Measurements from ENCODE around the gene GBA3. TPM values are rescaled to one million over a fixed set of nuclear protein-coding genes. Genes with fewer than 3 reads are reported as not detected.

GBA3 gene
- total and polyA plus RNA-seq, 2 experiments from 2014 or later = not detected

DNA sequence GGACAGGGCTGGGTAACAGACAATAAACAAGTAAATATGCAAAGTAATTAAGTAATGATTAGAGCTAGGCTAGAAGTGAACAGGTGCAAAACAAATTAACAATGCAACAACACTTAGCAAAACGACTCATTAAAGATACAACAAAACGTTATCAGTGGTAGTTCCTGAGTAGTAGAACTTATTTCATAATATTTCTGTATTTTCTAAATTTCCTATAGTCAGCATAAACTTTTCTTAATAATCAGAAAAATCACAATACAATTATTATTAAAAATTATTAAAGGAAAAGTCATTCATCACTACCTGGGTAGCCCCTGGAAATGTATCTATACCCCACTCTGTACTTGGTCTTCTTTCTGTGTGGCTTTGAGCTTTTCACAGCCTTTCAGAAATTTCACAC is 166.6 kb downstream of the GBA3 start:
- Histone ChIP-seq H3F3A (replicated peaks; ENCODE audit: low read depth) (no peaks in the 10 kb centered on the region), H3K27me3 (ENCODE audit: insufficient read depth) (no peaks in the 10 kb centered on the region), H3K27ac (ENCODE audit: low read depth) (no peak overlapping the region), H3K4me2 (no peak overlapping the region), H3K79me2 (replicated peaks; ENCODE audit: insufficient read depth) (no peaks in the 10 kb centered on the region), H2AFZ (no peak overlapping the region), H3K36me3 (ENCODE audit: insufficient read depth) (no peaks in the 10 kb centered on the region), H3K4me1 (ENCODE audit: insufficient read depth) (no peaks in the 10 kb centered on the region), H3K4me3 (no peak overlapping the region), H3K9me2 (ENCODE audit: insufficient read depth) (no peaks in the 10 kb centered on the region), H4K20me1 (replicated peaks; ENCODE audit: insufficient read depth) (no peaks in the 10 kb centered on the region)
- H3K4me3 Mint-ChIP-seq = no peak overlapping the region
- H3K4me1 Mint-ChIP-seq = no peaks in the 10 kb centered on the region
- no peaks in the 10 kb centered on the region; the same call in 2 of the 3 replicates for H3K9me3 Mint-ChIP-seq
- no peak overlapping the region for H3K27ac Mint-ChIP-seq
- H3K27me3 Mint-ChIP-seq (ENCODE audit: insufficient read depth, low read depth, poor library complexity) = no peaks in the 10 kb centered on the region
- DNase-seq (ENCODE audit: low spot score) (no peak), ATAC-seq (no peak)
- H3K36me3 Mint-ChIP-seq (ENCODE audit: low read depth) = no peaks in the 10 kb centered on the region
- TF ChIP-seq, protein P1, sequence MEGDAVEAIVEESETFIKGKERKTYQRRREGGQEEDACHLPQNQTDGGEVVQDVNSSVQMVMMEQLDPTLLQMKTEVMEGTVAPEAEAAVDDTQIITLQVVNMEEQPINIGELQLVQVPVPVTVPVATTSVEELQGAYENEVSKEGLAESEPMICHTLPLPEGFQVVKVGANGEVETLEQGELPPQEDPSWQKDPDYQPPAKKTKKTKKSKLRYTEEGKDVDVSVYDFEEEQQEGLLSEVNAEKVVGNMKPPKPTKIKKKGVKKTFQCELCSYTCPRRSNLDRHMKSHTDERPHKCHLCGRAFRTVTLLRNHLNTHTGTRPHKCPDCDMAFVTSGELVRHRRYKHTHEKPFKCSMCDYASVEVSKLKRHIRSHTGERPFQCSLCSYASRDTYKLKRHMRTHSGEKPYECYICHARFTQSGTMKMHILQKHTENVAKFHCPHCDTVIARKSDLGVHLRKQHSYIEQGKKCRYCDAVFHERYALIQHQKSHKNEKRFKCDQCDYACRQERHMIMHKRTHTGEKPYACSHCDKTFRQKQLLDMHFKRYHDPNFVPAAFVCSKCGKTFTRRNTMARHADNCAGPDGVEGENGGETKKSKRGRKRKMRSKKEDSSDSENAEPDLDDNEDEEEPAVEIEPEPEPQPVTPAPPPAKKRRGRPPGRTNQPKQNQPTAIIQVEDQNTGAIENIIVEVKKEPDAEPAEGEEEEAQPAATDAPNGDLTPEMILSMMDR (conservative IDR thresholded peaks at IDR 0.05; ENCODE audit: low read depth in 2 of 2) = no peak
- TF ChIP-seq EZH2phosphoT487 (IDR thresholded peaks at IDR 0.05; ENCODE audit: unreplicated experiment) (no peak), STAT1 (IDR thresholded peaks at IDR 0.05; ENCODE audit: unreplicated experiment) (no peak), ZNF114 (CRISPR knock-in tag; IDR thresholded peaks at IDR 0.05) (no peak), JUNB (IDR thresholded peaks at IDR 0.05; ENCODE audit: unreplicated experiment) (no peak), NANOG (IDR thresholded peaks at IDR 0.05; ENCODE audit: borderline replicate concordance) (no peak), ZNF331 (CRISPR knock-in tag; IDR thresholded peaks at IDR 0.05; ENCODE audit: low read depth) (no peak), EZH2 (IDR thresholded peaks at IDR 0.05; ENCODE audit: low read depth, unreplicated experiment) (no peak), CREB1 (CRISPR knock-in tag; IDR thresholded peaks at IDR 0.05; ENCODE audit: low read depth) (no peak), POLR2AphosphoS5 (IDR thresholded peaks at IDR 0.05; ENCODE audit: low read depth) (no peak)
- TF ChIP-seq, protein P2, sequence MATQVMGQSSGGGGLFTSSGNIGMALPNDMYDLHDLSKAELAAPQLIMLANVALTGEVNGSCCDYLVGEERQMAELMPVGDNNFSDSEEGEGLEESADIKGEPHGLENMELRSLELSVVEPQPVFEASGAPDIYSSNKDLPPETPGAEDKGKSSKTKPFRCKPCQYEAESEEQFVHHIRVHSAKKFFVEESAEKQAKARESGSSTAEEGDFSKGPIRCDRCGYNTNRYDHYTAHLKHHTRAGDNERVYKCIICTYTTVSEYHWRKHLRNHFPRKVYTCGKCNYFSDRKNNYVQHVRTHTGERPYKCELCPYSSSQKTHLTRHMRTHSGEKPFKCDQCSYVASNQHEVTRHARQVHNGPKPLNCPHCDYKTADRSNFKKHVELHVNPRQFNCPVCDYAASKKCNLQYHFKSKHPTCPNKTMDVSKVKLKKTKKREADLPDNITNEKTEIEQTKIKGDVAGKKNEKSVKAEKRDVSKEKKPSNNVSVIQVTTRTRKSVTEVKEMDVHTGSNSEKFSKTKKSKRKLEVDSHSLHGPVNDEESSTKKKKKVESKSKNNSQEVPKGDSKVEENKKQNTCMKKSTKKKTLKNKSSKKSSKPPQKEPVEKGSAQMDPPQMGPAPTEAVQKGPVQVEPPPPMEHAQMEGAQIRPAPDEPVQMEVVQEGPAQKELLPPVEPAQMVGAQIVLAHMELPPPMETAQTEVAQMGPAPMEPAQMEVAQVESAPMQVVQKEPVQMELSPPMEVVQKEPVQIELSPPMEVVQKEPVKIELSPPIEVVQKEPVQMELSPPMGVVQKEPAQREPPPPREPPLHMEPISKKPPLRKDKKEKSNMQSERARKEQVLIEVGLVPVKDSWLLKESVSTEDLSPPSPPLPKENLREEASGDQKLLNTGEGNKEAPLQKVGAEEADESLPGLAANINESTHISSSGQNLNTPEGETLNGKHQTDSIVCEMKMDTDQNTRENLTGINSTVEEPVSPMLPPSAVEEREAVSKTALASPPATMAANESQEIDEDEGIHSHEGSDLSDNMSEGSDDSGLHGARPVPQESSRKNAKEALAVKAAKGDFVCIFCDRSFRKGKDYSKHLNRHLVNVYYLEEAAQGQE (IDR thresholded peaks at IDR 0.05; ENCODE audit: unreplicated experiment) = no peak
- TF ChIP-seq, protein P3, sequence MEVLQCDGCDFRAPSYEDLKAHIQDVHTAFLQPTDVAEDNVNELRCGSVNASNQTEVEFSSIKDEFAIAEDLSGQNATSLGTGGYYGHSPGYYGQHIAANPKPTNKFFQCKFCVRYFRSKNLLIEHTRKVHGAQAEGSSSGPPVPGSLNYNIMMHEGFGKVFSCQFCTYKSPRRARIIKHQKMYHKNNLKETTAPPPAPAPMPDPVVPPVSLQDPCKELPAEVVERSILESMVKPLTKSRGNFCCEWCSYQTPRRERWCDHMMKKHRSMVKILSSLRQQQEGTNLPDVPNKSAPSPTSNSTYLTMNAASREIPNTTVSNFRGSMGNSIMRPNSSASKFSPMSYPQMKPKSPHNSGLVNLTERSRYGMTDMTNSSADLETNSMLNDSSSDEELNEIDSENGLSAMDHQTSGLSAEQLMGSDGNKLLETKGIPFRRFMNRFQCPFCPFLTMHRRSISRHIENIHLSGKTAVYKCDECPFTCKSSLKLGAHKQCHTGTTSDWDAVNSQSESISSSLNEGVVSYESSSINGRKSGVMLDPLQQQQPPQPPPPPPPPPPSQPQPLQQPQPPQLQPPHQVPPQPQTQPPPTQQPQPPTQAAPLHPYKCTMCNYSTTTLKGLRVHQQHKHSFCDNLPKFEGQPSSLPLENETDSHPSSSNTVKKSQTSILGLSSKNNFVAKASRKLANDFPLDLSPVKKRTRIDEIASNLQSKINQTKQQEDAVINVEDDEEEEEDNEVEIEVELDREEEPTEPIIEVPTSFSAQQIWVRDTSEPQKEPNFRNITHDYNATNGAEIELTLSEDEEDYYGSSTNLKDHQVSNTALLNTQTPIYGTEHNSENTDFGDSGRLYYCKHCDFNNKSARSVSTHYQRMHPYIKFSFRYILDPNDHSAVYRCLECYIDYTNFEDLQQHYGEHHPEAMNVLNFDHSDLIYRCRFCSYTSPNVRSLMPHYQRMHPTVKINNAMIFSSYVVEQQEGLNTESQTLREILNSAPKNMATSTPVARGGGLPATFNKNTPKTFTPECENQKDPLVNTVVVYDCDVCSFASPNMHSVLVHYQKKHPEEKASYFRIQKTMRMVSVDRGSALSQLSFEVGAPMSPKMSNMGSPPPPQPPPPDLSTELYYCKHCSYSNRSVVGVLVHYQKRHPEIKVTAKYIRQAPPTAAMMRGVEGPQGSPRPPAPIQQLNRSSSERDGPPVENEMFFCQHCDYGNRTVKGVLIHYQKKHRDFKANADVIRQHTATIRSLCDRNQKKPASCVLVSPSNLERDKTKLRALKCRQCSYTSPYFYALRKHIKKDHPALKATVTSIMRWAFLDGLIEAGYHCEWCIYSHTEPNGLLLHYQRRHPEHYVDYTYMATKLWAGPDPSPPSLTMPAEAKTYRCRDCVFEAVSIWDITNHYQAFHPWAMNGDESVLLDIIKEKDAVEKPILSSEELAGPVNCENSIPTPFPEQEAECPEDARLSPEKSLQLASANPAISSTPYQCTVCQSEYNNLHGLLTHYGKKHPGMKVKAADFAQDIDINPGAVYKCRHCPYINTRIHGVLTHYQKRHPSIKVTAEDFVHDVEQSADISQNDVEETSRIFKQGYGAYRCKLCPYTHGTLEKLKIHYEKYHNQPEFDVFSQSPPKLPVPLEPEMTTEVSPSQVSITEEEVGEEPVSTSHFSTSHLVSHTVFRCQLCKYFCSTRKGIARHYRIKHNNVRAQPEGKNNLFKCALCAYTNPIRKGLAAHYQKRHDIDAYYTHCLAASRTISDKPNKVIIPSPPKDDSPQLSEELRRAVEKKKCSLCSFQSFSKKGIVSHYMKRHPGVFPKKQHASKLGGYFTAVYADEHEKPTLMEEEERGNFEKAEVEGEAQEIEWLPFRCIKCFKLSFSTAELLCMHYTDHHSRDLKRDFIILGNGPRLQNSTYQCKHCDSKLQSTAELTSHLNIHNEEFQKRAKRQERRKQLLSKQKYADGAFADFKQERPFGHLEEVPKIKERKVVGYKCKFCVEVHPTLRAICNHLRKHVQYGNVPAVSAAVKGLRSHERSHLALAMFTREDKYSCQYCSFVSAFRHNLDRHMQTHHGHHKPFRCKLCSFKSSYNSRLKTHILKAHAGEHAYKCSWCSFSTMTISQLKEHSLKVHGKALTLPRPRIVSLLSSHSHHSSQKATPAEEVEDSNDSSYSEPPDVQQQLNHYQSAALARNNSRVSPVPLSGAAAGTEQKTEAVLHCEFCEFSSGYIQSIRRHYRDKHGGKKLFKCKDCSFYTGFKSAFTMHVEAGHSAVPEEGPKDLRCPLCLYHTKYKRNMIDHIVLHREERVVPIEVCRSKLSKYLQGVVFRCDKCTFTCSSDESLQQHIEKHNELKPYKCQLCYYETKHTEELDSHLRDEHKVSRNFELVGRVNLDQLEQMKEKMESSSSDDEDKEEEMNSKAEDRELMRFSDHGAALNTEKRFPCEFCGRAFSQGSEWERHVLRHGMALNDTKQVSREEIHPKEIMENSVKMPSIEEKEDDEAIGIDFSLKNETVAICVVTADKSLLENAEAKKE (CRISPR knock-in tag; IDR thresholded peaks at IDR 0.05) = no peak
- TF ChIP-seq, protein P4, sequence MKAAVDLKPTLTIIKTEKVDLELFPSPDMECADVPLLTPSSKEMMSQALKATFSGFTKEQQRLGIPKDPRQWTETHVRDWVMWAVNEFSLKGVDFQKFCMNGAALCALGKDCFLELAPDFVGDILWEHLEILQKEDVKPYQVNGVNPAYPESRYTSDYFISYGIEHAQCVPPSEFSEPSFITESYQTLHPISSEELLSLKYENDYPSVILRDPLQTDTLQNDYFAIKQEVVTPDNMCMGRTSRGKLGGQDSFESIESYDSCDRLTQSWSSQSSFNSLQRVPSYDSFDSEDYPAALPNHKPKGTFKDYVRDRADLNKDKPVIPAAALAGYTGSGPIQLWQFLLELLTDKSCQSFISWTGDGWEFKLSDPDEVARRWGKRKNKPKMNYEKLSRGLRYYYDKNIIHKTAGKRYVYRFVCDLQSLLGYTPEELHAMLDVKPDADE (IDR thresholded peaks at IDR 0.05) = no peak
